ENCODE measurements around the gene RPL10A.
"Not testable (repeated sequence)": the region's sequence is repeated elsewhere in the genome, so short reads cannot be mapped to it uniquely, and the experiment has no call there.

Gene RPL10A

DNA sequence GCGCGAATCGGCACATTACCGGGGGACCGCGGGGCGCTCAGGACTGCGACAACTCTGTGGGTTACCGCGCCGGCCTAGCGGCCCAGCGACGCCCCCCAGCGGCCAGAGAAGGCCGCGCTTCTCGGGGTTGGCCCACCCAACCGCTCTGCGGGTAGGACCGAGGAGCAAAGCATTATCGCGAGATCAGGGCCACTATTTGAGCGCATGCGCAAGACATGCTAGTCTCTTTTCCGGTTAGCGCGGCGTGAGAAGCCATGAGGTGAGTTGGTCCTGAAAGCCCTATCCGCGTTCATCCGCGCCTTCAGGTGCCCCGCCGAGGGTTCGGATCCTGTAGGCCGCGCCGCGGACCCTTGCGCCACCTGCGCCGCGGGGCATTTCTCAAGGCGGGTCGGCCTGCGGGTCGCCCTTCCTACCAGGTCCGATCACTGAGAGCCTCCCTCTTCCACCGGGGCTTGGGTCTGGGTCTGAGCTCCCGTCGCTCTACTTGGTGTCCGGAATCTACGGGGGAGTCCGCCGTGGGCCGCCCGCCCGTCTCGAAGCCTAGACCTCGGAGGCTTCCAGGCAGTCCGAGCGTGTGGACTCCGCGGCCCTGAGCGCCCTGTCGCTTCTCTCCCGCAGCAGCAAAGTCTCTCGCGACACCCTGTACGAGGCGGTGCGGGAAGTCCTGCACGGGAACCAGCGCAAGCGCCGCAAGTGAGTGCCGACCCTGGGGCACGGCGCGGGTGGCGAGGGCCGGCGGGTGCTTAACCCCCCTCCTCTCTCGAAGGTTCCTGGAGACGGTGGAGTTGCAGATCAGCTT, at the start of gene RPL10A:
RPL10A (plus strand) TSS at position 221 of the 799 bp plus-strand sequence; CDS start at position 255, 34 bp downstream.
- DNase-seq, result peak; percentile 98

DNA sequence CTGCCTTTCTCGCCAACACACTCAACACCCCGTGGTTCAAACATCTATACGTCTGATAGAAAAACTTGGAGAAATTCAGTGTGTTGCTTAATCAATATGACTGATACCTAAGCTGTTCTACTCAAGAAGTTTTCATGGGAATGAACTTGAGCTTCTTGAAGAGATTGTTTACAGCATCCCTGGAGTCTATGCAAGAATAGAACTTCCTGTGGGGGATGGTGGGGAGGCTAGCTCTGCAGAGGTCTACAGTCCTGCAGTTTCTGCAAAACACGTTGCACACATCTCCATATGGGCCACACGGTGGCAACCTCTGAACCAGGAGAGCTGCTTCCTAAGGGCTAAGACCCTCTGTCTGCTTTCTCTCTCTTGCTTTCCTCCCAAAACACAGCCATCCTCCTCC, 48.8 kb upstream of the RPL10A start:
- peak; percentile 3 for DNase-seq

DNA sequence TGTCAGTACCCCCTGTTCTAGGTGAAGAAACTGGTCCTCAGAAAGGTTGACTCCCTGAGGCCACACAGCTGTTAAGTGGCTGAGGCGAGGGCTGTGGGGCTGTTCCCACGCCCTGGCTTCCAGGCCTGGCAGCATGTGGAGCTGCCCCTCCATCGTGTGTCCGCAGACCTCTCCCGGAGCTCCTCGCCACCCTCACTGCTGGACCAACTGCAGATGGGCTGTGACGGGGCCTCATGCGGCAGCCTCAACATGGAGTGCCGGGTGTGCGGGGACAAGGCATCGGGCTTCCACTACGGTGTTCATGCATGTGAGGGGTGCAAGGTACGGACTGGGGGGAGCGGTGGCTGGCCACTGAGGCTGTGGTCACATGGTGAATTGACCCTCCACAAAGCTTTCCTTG, 48.2 kb upstream of the RPL10A start:
- DNase-seq, result no peak

DNA sequence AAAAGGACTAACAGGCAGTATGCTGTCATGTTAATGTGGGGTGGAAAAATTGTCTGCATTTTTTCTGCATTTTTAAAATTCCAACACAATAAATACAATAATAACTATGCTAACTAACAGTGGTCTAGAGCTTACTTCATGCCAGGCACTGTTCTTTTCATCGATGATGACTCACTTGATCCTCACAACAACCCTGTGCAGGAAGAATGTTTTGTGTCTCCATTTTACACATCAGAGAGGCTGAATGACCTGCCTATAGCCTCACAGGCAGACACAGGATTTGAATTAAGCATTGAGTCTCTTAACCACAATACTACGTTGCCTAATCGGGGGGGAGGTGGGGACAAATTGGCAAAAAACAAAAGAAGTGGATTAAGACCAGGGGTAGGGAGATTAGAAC, 42.9 kb upstream of the RPL10A start:
- DNase-seq, result no peak

DNA sequence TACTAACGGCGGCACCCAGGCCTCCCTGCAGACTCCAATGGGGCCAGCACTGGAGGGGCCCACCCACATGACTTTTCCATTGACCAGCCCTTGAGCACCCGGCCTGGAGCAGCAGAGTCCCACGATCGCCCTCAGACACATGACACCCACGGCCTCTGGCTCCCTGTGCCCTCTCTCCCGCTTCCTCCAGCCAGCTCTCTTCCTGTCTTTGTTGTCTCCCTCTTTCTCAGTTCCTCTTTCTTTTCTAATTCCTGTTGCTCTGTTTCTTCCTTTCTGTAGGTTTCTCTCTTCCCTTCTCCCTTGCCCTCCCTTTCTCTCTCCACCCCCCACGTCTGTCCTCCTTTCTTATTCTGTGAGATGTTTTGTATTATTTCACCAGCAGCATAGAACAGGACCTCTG, 42.1 kb upstream of the RPL10A start:
- DNase-seq, result no peak

DNA sequence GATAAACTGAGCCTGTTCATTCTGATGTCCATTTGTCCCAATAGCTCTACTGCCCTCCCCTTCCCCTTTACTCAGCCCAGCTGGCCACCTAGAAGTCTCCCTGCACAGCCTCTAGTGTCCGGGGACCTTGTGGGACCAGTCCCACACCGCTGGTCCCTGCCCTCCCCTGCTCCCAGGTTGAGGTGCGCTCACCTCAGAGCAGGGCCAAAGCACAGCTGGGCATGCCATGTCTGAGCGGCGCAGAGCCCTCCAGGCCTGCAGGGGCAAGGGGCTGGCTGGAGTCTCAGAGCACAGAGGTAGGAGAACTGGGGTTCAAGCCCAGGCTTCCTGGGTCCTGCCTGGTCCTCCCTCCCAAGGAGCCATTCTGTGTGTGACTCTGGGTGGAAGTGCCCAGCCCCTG, 40.8 kb upstream of the RPL10A start:
- no peak for DNase-seq

DNA sequence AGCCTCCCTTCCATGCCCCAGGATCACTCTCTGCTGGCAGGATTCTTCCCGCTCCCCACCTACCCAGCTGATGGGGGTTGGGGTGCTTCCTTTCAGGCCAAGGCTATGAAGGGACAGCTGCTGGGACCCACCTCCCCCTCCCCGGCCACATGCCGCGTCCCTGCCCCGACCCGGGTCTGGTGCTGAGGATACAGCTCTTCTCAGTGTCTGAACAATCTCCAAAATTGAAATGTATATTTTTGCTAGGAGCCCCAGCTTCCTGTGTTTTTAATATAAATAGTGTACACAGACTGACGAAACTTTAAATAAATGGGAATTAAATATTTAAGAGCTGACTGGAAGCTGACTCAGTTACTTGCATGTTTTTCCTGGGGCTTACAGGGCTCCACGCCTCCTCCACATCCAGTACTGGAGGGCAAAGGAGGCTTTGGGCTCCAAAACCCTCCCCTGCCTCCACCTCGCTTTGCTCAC, 40.3 kb upstream of the RPL10A start:
- DNase-seq, result no peak

DNA sequence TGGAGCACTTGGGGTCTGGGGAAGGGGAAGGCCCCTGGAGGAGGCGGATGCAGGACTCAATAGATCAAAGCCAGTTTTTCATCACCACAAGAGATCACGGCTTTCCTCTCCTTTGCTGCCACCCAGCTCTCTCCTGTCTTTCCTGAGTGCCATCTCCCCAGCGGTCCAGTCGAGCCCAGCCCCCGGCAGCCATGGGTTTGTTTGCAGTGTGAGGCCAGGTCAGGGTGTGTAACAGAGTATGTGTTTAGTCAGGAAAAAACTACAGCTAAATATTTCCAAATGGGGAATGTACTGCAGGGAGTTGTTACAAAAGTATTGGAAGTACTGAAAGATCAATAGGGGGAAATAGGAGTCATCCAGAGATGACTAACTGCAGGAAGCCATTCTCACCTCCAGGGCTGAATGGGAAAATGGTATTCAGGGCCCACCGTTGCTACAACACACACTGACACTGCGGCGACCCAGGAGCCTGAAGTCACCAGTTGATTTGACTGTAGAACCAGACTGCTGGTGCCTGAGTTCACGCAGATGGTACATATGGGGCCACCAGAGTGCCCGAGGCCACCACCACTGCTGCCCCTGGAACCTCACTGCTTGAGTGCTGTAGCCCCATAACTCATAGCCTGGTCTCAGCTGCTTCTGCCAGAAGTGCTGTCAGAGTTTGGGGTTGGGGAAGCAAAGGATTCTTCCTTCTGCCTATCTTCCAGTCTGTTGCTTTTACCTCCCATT, 39.6 kb upstream of the RPL10A start:
- DNase-seq, result no peak

DNA sequence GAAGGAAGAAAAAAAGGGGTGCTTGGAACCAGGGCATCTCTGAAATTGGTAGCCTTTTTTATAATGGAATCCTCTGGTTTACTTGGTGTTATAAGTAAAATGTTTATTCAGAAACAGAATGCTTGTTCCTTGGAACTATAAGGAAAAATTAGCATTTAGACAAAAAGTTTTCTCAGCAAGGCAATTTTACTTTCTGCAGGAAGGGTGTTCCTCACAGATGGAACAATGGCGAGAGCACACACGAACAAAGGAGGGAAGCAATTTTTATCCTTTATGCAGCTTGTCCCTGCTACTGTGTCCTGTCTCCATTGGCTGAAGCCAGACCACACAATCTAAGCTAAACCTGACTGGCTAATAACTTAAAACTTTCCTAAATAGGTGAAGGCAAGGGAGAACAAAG, 38.7 kb upstream of the RPL10A start:
- no peak for DNase-seq

DNA sequence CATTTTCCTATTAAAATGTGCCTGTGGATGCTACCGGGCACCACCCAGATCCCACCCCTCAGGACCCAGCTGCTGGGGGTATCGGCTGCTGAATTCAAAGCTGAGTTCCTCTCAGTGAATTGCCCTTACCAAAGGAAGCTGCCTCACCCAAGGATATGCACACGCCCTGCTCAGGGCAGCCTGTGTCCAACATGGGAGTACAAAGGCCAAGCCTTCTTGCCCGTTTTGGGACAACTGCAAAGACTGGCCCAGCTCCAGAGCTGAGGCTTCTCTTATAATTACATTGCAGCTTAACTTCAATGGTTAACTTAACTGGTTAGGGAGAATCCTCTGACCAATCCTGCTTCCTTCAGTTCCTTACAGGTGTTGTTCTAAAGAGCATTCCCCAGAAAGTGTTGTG, 35.9 kb upstream of the RPL10A start:
- DNase-seq, result no peak

DNA sequence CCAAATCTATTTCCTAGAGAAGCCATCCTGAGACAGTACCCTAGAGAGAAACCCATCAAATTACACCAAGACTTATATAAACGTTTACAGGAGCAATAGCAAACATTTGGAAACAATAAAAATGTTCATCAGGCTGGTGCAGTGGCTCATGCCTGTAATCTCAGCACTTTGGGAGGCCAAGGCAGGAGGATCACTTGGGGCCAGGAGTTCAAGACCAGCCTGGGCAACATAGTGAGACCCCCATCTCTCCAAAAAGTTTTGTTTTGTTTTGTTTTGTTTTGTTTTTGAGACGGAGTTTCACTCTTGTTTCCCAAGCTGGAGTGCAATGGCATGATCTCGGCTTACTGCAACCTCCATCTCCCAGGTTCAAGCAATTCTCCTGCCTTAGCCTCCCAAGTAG, 35.5 kb upstream of the RPL10A start:
- DNase-seq, result not testable (repeated sequence)

DNA sequence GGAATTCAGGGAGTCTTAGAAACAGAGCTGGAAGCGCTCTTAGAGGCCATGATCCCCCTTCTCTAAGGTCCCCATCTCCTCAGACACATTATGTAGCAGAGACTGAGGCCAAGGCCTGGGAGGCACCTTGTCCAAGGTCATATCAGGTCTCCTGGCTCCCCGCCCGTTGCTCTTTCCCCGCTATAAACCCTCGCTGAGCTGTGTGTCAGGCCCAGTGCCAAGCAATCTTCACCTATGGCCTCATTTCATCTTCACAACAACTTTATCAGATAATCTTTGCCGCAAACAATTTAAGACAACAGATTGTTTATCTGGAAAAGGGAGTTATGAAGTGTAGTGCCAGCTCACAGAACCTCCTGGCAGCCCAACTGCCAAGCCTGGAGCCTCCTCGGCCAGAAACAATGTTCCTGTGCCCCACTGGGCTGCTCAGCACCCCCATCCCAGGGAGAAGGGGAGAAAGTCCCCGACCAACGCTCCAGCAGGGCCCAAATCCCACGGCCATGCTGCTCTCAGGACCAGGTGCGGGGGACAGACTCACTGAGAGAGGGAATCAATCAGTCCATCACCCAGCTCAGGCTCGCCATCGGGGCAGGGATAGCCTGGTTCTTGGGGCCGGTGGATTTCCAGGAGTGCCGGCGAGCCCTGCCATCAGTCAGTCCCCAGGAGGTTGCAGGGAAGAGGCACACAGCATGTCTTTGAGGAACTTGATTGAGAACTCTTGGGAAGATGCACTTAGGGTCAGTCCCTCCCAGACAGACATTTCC, 32.9 kb upstream of the RPL10A start:
- DNase-seq, result no peak

DNA sequence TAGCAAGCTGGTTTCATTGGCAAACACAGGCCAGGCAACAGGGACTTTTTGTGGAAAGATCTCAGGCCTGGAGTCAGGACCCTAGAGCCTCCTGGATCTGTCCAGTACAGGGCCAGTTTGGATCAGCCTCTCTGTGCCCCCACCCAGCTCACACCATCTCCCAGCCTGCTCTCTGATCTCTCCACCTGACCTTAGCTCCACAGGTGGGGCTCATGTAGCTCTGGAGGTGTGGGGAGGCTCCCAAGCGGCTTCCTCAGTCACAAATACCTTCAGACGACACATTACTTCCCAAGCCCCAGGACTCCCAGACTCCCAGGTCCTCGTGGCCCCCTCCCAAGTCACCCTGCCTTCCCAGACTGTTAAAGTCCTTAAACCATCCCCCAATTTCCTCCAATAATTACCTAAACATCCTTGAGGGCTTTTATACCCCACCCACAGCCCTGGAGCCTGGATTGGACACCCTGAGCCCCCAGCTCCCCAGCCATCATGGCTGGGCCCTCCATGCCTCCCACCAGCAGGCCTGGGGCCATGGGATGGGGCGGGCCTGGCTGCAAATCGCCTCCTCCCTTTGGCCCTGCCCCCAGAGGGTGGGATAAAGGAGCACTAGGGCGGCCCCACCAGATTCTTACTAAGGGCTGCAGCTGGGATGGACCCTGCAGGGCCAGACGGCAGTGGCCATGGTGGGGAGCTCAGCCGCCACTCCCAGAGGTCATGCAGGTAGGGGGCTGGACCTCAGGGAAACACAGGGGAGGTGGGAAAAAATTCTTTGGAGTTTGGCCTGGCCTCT, 31.9 kb upstream of the RPL10A start:
- no peak for DNase-seq

DNA sequence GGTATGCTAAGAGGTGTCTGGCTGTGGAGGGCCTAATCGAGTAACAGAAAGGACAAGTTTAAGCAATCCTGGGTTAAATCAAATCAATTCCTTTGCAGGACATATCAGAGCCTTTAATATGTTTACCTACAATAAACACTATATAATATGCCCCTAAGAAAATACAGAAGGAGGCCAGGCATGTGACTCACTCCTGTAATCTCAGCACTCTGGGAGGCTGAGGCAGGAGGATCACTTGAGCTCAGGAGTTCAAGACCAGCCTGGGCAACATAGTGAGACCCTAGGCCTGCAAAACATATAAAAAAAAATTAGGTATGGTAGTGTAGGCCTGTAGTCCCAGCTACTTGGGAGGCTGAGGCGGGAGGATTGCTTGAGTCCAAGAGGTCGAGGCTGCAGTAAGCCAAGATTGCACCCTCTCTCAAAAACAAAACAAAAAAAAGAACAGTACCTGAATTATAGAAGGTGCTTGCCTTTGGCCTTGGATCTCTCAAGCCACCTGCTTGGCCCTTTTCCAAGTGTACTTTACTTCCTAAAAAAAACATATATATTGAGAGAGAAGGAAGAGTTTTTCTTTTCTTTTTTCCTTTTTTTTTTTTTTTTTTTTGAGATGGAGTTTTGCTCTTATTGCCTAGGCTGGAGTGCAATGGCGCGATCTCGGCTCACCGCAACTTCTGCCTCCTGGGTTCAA, 29.7 kb upstream of the RPL10A start:
- not testable (repeated sequence) for DNase-seq

DNA sequence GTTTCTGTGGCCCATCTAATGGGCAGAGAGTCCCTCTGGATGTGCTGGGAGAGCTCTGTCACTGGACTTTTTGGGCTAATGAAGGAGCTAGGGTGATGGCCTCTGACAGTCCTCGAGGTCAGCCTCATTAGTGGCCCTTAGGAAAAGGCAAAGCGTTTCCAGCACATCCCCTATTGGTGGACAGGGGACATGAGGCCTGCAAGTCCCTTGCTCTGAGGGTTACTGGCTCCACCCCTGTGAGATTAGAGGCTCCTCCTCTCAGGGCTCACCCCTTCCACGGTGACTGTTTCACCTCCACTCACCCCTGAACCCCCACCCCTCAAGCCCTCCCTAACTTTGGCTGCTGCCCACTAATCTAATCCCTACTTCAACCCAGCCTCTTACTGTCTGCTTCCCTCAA, 28.9 kb upstream of the RPL10A start:
- DNase-seq, result no peak

DNA sequence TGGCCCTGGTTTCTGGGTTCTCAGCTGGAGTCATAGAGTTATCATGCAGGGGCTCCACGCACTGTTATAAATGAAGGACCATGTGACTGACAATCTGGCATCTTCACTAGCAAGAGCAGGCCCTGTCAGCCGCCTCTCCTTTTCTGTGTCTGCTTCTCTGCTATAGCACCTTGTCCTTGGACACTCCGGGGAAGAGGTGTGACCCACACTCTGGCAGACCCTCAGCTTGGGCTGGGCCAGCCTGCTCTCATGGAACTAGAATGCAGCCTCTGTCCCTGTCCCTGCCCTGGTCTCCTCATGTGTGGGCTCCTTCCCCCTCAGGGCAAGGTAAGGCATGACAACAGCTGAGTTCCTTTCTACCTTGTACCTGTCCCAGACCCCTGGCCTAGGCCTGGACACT, 27.0 kb upstream of the RPL10A start:
- no peak for DNase-seq

DNA sequence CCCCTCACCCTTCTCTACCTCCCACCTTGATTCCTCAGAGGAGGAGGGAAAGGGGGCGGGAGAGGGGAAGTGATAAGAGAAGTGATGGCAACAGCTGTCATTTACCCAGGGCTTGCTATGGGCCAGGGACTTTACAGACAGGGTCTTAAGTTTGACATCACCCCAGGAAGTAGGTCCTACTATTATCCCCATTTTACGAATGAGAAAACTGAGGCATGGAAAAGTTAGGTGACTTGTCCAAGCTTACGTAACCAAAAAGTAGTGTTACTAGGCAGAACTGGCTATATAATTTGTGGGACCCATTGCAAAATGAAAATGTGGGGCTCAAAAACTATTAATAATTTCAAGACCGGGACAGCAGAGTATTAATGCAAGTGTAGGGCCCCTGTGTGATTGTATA, 26.6 kb upstream of the RPL10A start:
- no peak for DNase-seq

DNA sequence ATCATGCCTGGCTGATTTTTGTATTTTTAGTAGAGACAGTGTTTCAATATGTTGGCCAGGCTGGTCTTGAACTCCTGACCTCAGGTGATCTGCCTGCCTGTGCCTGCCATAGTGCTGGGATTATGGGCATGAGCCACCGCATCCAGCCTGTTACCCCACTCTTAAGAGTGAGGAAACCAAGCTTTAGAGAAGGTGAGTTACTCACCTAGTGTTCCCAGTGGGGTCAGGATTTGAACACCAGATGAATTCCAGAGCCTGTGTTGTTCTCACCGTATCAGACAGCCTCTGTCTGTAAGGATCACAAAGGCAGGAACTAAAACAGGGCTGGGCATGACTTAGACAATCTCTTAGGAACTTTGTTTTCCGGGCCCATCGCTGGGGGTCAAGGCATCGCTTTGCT, 25.5 kb upstream of the RPL10A start:
- no peak for DNase-seq

DNA sequence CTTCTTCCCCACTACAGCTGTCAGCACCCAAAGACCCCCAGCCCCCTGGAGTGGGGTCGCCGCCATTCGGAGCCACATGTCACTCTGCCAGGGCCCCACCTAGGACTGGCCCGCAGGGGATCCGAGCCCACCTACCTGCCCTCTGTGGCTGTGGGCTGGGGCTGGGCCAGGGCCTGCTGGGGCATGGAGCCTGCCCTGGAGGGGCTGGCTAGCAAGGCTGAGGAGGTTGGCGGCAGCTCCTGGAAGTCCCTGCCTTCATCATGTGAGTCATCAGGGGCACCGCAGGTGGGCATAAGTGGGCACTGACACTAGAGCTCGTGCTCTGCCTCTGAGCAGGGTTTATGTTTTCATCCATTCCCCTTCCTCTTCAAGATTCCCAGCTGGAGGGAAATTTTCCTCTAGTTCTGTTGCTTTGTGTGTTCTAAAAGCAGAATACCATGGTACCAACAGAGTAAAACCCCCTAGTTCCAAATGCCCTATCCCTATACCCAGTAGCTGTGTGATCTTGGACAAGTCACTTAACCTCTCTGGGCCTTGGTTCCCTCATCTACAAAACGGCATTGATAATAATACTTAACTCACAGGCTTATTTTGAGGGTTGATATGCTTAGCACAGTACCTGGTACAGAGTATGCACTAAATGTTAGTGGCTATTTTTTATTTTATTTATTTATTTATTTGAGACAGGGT, 24.7 kb upstream of the RPL10A start:
- DNase-seq, result no peak

DNA sequence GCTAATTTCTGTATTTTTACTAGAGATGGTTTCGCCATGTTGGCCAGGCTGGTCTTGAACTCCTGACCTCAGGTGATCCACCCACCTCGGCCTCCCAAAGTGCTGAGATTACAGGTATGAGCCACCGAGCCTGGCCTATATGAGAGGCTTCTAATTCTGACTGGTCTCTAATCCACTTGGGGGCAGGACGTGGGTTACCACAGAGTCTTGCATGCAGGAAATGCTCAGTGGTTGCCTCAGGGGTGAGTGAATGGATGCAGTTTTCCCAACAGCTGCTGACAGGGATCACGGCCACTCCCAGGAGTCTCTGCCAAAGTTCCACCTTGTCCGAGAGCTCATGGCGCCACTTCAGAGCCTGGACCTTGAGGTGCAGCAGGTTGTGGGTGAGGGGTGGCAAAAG, 22.5 kb upstream of the RPL10A start:
- DNase-seq, result peak; percentile 9

DNA sequence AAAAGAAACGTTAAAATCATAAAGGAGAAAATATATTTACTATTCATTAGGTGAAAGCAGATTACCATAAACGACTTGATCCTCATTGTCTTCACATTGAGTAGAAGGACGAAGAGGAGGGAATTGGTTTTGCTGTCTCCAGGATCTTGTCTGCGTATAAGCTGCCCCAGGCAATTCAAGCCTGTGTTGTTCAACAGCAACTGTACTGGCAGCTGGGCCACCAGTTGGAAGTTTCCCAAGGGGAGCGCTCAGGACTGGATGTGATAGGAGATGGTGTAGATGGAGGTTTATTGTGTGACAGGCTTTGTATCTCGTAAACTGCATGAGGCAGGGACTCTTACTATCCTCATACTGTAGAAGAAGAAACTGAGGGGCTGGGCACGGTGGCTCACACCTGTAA, 20.0 kb upstream of the RPL10A start:
- no peak for DNase-seq

Data from CD4-positive, alpha-beta T cell treated with Interleukin-12 subunit alpha and Interleukin-12 subunit beta, for 1 hour (primary cell).